IMR-90 (cell line): ENCODE results near the gene OR5L2. TPM values are rescaled to one million over a fixed set of nuclear protein-coding genes. Genes with fewer than 3 reads are reported as not detected.

Experiments used
- ATAC-seq: fragments of 200-7000 bp; cut with Tn5 transposase; 2 replicates; pipeline ENCODE4 v1.9.1; 2020; ENCODE audit warnings: low read depth, mild to moderate bottlenecking, moderate library complexity
- BruUV-seq: library from RNA; stranded (reverse); fragments of 400-500 nt; replicated peaks from 2 replicates; lab custom pipeline; 2021; lab: Mats Ljungman, UMichigan
- CTCF ChIA-PET: fragments of 300-600 bp; formaldehyde crosslinking; extraction: SDS; loops from one replicate; lab custom pipeline; 2021; ENCODE audit warnings: antibody characterized with exemption; lab: Yijun Ruan, JAX
- POLR2A ChIA-PET: fragments of 300-600 bp; sonication (Branson Sonifier 250); formaldehyde crosslinking; loops from one replicate; lab custom pipeline; 2022; ENCODE audit warnings: antibody characterized with exemption; ENCODE audit not compliant: unreplicated experiment; lab: Charles Lee
- DNase-seq: peaks from one replicate; pipeline ENCODE4 v3.0.0; 2013
- H2AFZ ChIP-seq: replicated peaks from 2 replicates; pipeline ENCODE3; 2013; ENCODE audit warnings: low read length, mild to moderate bottlenecking; ENCODE audit not compliant: poor library complexity
- H2AK5ac ChIP-seq: 2 replicates; pipeline ENCODE4 v1.6.1; 2013; ENCODE audit warnings: low read depth, low read length, inconsistent platforms
- H2AK9ac ChIP-seq: replicated peaks from 2 replicates; pipeline ENCODE3; 2013; ENCODE audit warnings: mild to moderate bottlenecking, low read depth, low read length, moderate library complexity; ENCODE audit not compliant: poor library complexity
- H2BK120ac ChIP-seq: 2 replicates; pipeline ENCODE4 v1.6.1; 2013; ENCODE audit warnings: low read depth, low read length, inconsistent platforms
- H2BK15ac ChIP-seq: 3 replicates; pipeline ENCODE4 v1.6.1; 2013; ENCODE audit warnings: low read depth, low read length, inconsistent platforms
- H2BK20ac ChIP-seq: 2 replicates; pipeline ENCODE4 v1.6.1; 2013; ENCODE audit warnings: low read depth, mild to moderate bottlenecking, inconsistent platforms, low read length, moderate library complexity
- H2BK5ac ChIP-seq: 2 replicates; pipeline ENCODE4 v1.6.1; 2013; ENCODE audit warnings: mild to moderate bottlenecking, low read depth, low read length, inconsistent platforms; ENCODE audit not compliant: poor library complexity, severe bottlenecking
- H3K14ac ChIP-seq: replicated peaks from 2 replicates; pipeline ENCODE4 v1.6.1; 2013; ENCODE audit warnings: low read depth, low read length, inconsistent platforms
- H3K18ac ChIP-seq: 2 replicates; pipeline ENCODE4 v1.6.1; 2013; ENCODE audit warnings: low read depth, low read length, control low read depth
- H3K23ac ChIP-seq: 2 replicates; pipeline ENCODE4 v1.6.1; 2013; ENCODE audit warnings: low read depth, low read length, inconsistent platforms
- H3K27ac ChIP-seq: 2 replicates; pipeline ENCODE4 v1.5.1; 2013; ENCODE audit warnings: mild to moderate bottlenecking, control low read depth, low read length; ENCODE audit not compliant: insufficient read depth
- H3K27me3 ChIP-seq: 2 replicates; pipeline ENCODE4 v1.6.1; 2013; ENCODE audit warnings: low read length; ENCODE audit not compliant: control insufficient read depth, insufficient read depth
- H3K36me3 ChIP-seq: 2 replicates; pipeline ENCODE4 v1.6.1; 2013; ENCODE audit warnings: low read length, mixed read lengths; ENCODE audit not compliant: control insufficient read depth, insufficient read depth
- H3K4ac ChIP-seq: 2 replicates; pipeline ENCODE4 v1.6.1; 2013; ENCODE audit warnings: low read depth, low read length, inconsistent platforms
- H3K4me1 ChIP-seq: 2 replicates; pipeline ENCODE4 v1.6.1; 2013; ENCODE audit warnings: low read length, mixed read lengths; ENCODE audit not compliant: control insufficient read depth, insufficient read depth
- H3K4me2 ChIP-seq: 2 replicates; pipeline ENCODE4 v1.6.1; 2013; ENCODE audit warnings: low read depth, mild to moderate bottlenecking, control low read depth, low read length, moderate library complexity
- H3K4me3 ChIP-seq: 2 replicates; pipeline ENCODE4 v1.5.1; 2013; ENCODE audit warnings: low read depth, mild to moderate bottlenecking, control low read depth, low read length, moderate library complexity; ENCODE audit not compliant: insufficient read depth
- H3K56ac ChIP-seq: 2 replicates; pipeline ENCODE4 v1.6.1; 2013; ENCODE audit warnings: low read length, inconsistent platforms; ENCODE audit not compliant: insufficient read depth; ENCODE audit errors: extremely low read depth
- H3K79me1 ChIP-seq, 2 experiments: 2 replicates each; pipeline ENCODE4 v1.6.1; 2013; ENCODE audit warnings: low read length in 2 of 2, inconsistent platforms in 1 of 2, low read depth in 1 of 2
- H3K9ac ChIP-seq: 2 replicates; pipeline ENCODE4 v1.6.1; 2013; ENCODE audit warnings: low read depth, low read length, control low read depth
- H3K9me1 ChIP-seq: 2 replicates; pipeline ENCODE4 v1.6.1; 2013; ENCODE audit warnings: low read length, inconsistent platforms; ENCODE audit not compliant: insufficient read depth
- H3K9me3 ChIP-seq: 2 replicates; pipeline ENCODE4 v1.6.1; 2013; ENCODE audit warnings: low read length; ENCODE audit not compliant: control insufficient read depth, insufficient read depth
- H4K20me1 ChIP-seq: 2 replicates; pipeline ENCODE4 v1.6.1; 2013; ENCODE audit warnings: low read length, inconsistent platforms; ENCODE audit not compliant: insufficient read depth
- H4K5ac ChIP-seq: 2 replicates; pipeline ENCODE4 v1.6.1; 2013; ENCODE audit warnings: mild to moderate bottlenecking, low read depth, low read length, control low read depth
- H4K8ac ChIP-seq, 2 experiments: 2 replicates each; pipeline ENCODE4 v1.6.1; 2013; ENCODE audit warnings: low read depth in 2 of 2, low read length in 2 of 2, control low read depth in 1 of 2, inconsistent platforms in 1 of 2
- H4K91ac ChIP-seq: 2 replicates; pipeline ENCODE4 v1.6.1; 2013; ENCODE audit warnings: low read depth, low read length, inconsistent platforms; ENCODE audit not compliant: insufficient read depth
- MAFK ChIP-seq: IDR thresholded peaks from 2 replicates; pipeline ENCODE4 v1.6.1; 2012; ENCODE audit warnings: low read depth, low read length, improper control_type of control experiment
- NFE2L2 ChIP-seq: fragments of 150-350 bp; IDR thresholded peaks from 2 replicates; pipeline ENCODE4 v1.6.1; 2016; ENCODE audit warnings: low read depth, mild to moderate bottlenecking, low read length
- dilution Hi-C: fragments of 300-500 bp; cut with HindIII; formaldehyde crosslinking; loops from one replicate; pipeline ENCODE4 v1.14.3; 2018; ENCODE audit warnings: low sequenced_read_pairs; ENCODE audit not compliant: unreplicated experiment
- in situ Hi-C: fragments of 300-500 bp; cut with MboI; formaldehyde crosslinking; loops from 3 replicates; pipeline ENCODE4 v1.14.3; 2019; ENCODE audit warnings: low sequenced_read_pairs, inconsistent platforms, mixed read lengths
- intact Hi-C: fragments of 100-400 bp; cut with micrococcal nuclease; formaldehyde crosslinking; loops from 2 replicates; pipeline ENCODE4 v1.10.0; 2022
- polyA plus RNA-seq, 3 experiments: library from polyadenylated mRNA; depleted of rRNA; stranded (reverse); fragments of >200 nt; gene quantifications; 2 replicates each; pipeline ENCODE4 v1.2.3, GENCODE V29; 2012; ENCODE audit warnings: low replicate concordance in 1 of 3
- total RNA-seq: library from RNA; depleted of rRNA; stranded (reverse); fragments of >200 nt; gene quantifications from 2 replicates; pipeline ENCODE4 v1.2.3, GENCODE V29; 2012

The OR5L2 gene
- total and polyA plus RNA-seq, 2 of the 4 experiments (the other 2 are of a cell fraction), result not detected

GRCh38 chr11:55849037-55849436 is 22.0 kb downstream of the OR5L2 start:
- no peak for DNase-seq
- ChIA-PET POLR2A (no interaction called here), CTCF (no interaction called here)
- no peak overlapping the region for H3K23ac ChIP-seq
- H3K9me1 ChIP-seq, result no peaks in the 10 kb centered on the region
- H2BK5ac ChIP-seq, result no peak overlapping the region
- intact Hi-C loops (no loop called here), in situ Hi-C loops (no loop called here), dilution Hi-C loops (no loop called here)
- no peak overlapping the region for H2AK5ac ChIP-seq
- no peaks in the 10 kb centered on the region for H3K36me3 ChIP-seq
- H3K18ac ChIP-seq, result no peak overlapping the region
- H4K8ac ChIP-seq, result no peak overlapping the region
- H3K56ac ChIP-seq, result no peak overlapping the region
- no peak overlapping the region for H2AK9ac ChIP-seq
- H2AFZ ChIP-seq, result no peak overlapping the region
- H3K9ac ChIP-seq, result no peak overlapping the region
- no peaks in the 10 kb centered on the region for H3K4me1 ChIP-seq
- H2BK120ac ChIP-seq, result no peak overlapping the region
- H2BK20ac ChIP-seq, result no peak overlapping the region
- H4K91ac ChIP-seq, result no peak overlapping the region
- H3K27me3 ChIP-seq, result no peaks in the 10 kb centered on the region
- ATAC-seq, result no peak
- H2BK15ac ChIP-seq, result no peak overlapping the region
- no peak overlapping the region for H3K27ac ChIP-seq
- H3K14ac ChIP-seq, result no peak overlapping the region
- 0 out of 2 replicates have a peak, but pooled peaks cover 1% of the 10 kb centered on the region for H3K9me3 ChIP-seq
- BruUV-seq, result no TSS peak
- no peak overlapping the region for H3K4me3 ChIP-seq
- no peak overlapping the region for H3K4me2 ChIP-seq
- no peaks in the 10 kb centered on the region for H3K79me1 ChIP-seq
- H3K4ac ChIP-seq, result no peak overlapping the region
- no peaks in the 10 kb centered on the region for H4K20me1 ChIP-seq
- no peak overlapping the region for H4K5ac ChIP-seq
- no peak for TF ChIP-seq NFE2L2
- peak; percentile 83 for TF ChIP-seq MAFK
